Naive B cell (primary cell): Measurements from ENCODE around the gene CTDSPL. TPM values are rescaled to one million over a fixed set of nuclear protein-coding genes. Genes with fewer than 3 reads are reported as not detected.
A peak's percentile ranks its signal among the peaks of the same experiment; 100 is the strongest.

ENCODE experiments used
- ATAC-seq, 2 donors: fragments of 150-1000 bp; cut with Tn5 transposase; 2 replicates each; pipeline ENCODE4 v1.10.0; 2021; ENCODE audit warnings: low read depth in 2 of 2, mild to moderate bottlenecking in 2 of 2, moderate library complexity in 2 of 2
- DNase-seq: peaks from one replicate; pipeline ENCODE4 v3.0.0; 2022
- H3K27ac Mint-ChIP-seq, 6 donors: one replicate each; pipeline ENCODE4 v1.8.0; 2020 to 2022; ENCODE audit warnings: mild to moderate bottlenecking in 6 of 6, mixed read lengths in 6 of 6, moderate library complexity in 5 of 6, inconsistent platforms in 2 of 6
- H3K27me3 Mint-ChIP-seq, 3 donors: one replicate each; pipeline ENCODE4 v1.8.0; 2021 to 2022; ENCODE audit warnings: mixed read lengths in 3 of 3, mild to moderate bottlenecking in 1 of 3
- H3K36me3 Mint-ChIP-seq, 2 donors: one replicate each; pipeline ENCODE4 v1.8.0; 2020 to 2022; ENCODE audit warnings: mixed read lengths in 2 of 2, inconsistent platforms in 1 of 2, mild to moderate bottlenecking in 1 of 2
- H3K4me1 Mint-ChIP-seq, 3 donors: one replicate each; pipeline ENCODE4 v1.8.0; 2020 to 2022; ENCODE audit warnings: mixed read lengths in 3 of 3, inconsistent platforms in 1 of 3, mild to moderate bottlenecking in 1 of 3, moderate library complexity in 1 of 3
- H3K4me3 Mint-ChIP-seq, 8 donors: one replicate each; pipeline ENCODE4 v1.8.0; 2020 to 2022; ENCODE audit warnings: mild to moderate bottlenecking in 8 of 8, mixed read lengths in 8 of 8, moderate library complexity in 8 of 8, inconsistent platforms in 2 of 8
- H3K9me3 Mint-ChIP-seq, 7 donors: one replicate each; pipeline ENCODE4 v1.8.0; 2020 to 2022; ENCODE audit warnings: mixed read lengths in 7 of 7, mild to moderate bottlenecking in 5 of 7, inconsistent platforms in 2 of 7, moderate library complexity in 1 of 7
- polyA plus RNA-seq, 6 donors: library from polyadenylated mRNA; unstranded; fragments of 300-500 nt; fragmentation: Illumina TruSeq; gene quantifications; one replicate each; pipeline ENCODE4 v1.2.3, GENCODE V29; 2021; ENCODE audit warnings: low read depth in 6 of 6

CTDSPL gene
- polyA plus RNA-seq, 6 donors from 2014 or later = 0.15 to 0.70 (median 0.31) TPM; not detected in 3

DNA sequence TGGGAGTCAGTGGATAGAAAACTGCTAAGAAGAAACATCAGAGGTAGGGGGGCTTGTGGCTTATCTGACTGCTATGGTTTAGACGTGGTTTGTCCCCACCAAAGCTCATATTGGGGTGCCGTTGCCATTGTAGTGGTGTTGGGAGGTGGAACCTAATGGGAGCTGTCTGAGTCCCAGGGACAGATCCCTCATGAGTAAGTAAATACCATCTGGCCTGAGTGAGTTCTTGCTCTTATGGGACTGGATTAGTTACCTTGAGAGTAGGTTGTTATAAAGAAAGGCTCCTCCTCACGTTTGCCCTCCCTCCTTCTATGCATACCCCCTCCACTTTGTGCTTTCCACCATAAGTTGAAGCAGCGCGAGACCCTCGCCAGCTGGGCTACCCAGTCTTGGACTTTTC is 75.5 kb downstream of the CTDSPL start:
- Mint-ChIP-seq H3K9me3 (no peaks in the 10 kb centered on the region), H3K27ac (no peak overlapping the region), H3K4me1 (no peaks in the 10 kb centered on the region), H3K36me3 (no peaks in the 10 kb centered on the region), H3K4me3 (no peak overlapping the region), H3K27me3 (peaks cover 0 to 5% (median 5%) of the 10 kb centered on the region in 3 donors)
- ATAC-seq (no peak), DNase-seq (no peak)

DNA sequence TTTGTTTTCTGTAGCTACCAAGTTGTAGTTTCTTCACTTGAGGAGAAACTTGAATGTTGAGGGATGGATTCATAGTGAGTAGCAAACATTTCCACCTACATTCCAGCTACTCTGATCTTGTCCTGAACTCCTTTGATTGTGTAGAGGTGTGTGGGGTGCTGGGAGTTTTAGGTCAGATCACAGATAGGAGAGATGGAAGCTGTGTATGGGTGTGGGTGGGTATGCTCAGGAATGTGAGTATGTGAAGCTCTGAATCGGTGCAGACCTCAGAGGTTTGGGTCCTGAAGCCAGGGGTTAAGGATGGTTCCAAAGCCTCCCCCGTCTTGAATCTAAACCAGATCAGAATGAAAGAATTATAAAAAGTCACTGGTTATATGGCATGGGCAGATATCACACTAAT is 76.3 kb downstream of the CTDSPL start:
- no peak overlapping the region for H3K4me3 Mint-ChIP-seq
- H3K27me3 Mint-ChIP-seq = peaks cover 0 to 5% (median 5%) of the 10 kb centered on the region in 3 donors
- no peak overlapping the region for H3K27ac Mint-ChIP-seq
- no peaks in the 10 kb centered on the region for H3K9me3 Mint-ChIP-seq
- no peak for DNase-seq
- no peaks in the 10 kb centered on the region for H3K4me1 Mint-ChIP-seq
- H3K36me3 Mint-ChIP-seq = no peaks in the 10 kb centered on the region
- ATAC-seq = no peak

DNA sequence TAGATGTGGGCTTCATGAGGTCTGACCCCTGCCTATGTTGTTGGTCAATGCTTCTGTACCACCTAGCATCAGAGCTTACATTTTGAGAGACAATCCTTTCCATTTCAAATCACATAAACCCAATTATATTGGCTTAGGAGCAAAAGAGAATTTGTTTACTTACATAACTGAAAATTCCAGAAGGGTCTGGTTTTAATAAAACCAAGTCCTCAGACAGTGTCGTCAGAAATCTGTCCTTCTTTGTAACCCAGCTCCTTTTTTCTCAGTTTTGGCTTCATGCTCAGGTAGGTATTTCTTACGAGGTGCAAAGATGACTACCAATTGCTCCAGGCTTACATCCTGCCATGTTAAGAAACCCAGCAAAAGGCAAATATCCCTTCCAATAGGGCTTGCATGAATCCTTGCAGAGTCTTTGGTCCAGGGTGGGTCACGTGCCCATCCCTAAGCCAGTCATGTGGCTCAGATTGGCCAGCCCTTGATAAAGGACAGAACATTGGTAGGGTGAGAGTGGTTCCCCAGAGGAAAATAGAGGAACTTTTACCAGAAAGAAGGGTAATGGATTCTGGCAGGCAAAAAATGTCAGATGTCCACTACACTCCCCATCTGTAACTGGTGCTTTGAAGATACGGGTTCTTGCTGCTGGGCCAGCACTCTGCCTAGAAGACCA is 78.7 kb downstream of the CTDSPL start:
- Mint-ChIP-seq H3K27me3 (peaks cover 0 to 5% (median 3%) of the 10 kb centered on the region in 3 donors), H3K9me3 (no peaks in the 10 kb centered on the region), H3K4me3 (no peak overlapping the region), H3K36me3 (no peaks in the 10 kb centered on the region), H3K4me1 (no peaks in the 10 kb centered on the region), H3K27ac (no peak overlapping the region)
- no peak for ATAC-seq
- DNase-seq = no peak

DNA sequence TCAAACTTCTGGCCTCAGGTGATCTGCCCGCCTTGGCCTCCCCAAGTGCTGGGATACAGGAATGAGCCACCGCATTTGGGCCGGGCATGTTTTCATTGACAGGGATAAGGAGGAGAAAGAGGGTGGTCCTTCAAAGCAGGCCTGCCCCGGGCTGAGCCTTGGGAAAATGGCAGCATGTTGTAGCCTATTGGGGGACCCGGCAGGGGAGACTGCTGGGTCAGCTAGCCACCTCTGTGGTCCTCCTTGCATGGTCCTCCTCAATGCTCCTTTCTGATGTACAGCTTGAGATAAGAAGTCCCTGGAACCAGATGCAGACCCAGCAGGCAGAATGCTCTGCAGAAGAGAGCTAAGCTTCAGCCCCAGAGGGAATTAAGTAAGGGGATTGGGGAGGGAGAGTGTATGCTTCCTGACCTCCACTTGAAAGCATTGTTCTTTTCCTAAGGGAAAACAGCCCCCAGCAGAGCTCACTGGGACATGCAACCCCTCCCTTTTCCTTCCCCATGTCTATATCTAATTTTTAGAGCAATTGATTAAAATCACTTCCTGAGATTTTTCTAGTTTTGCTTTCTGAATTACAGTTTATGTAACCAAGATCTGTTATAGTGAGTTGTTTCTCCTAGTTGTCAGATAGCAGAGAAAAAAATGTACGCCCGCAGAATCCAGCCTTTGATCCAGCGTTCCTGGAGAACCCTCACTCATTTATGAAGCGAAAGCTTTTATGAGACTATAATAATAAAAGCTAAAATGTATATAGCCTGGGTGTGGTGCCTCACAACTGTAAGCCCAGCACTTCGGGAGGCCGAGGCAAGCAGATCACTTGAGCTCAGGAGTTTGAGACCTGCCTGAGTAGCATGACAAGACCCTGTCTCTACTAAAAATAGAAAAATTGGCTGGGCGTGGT is 80.2 kb downstream of the CTDSPL start:
- Mint-ChIP-seq H3K9me3 (no peaks in the 10 kb centered on the region), H3K27ac (peak overlapping the region in 1 of 6 donors; percentile 47), H3K4me1 (no peaks in the 10 kb centered on the region), H3K36me3 (no peaks in the 10 kb centered on the region), H3K4me3 (peak overlapping the region in 1 of 8 donors; percentile 42), H3K27me3 (peaks cover 0 to 5% (median 0%) of the 10 kb centered on the region in 3 donors)
- DNase-seq = no peak
- ATAC-seq = no peak

DNA sequence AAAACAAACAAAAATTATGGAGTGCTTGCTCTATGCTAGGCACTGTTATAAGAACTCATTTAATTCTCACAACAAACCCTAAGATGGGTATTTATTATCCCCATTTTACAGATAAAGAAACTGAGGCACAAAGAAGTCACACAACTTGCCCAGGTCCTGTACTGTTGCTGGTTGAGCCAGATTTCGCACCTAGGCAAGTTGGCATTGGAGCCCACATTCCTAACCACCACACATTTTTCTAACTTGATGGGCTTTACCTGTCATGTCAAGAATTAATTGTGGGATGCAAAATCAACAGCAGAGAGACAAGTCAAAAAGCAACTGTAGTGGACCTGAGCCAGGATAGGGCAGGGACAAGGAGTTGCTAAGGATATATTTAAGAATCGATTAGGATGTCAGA is 81.0 kb downstream of the CTDSPL start:
- H3K4me3 Mint-ChIP-seq = no peak overlapping the region
- ATAC-seq (no peak), DNase-seq (no peak)
- peaks cover 0 to 4% (median 0%) of the 10 kb centered on the region in 3 donors for H3K27me3 Mint-ChIP-seq
- no peaks in the 10 kb centered on the region for H3K9me3 Mint-ChIP-seq
- H3K4me1 Mint-ChIP-seq = no peaks in the 10 kb centered on the region
- H3K36me3 Mint-ChIP-seq = no peaks in the 10 kb centered on the region
- no peak overlapping the region for H3K27ac Mint-ChIP-seq

DNA sequence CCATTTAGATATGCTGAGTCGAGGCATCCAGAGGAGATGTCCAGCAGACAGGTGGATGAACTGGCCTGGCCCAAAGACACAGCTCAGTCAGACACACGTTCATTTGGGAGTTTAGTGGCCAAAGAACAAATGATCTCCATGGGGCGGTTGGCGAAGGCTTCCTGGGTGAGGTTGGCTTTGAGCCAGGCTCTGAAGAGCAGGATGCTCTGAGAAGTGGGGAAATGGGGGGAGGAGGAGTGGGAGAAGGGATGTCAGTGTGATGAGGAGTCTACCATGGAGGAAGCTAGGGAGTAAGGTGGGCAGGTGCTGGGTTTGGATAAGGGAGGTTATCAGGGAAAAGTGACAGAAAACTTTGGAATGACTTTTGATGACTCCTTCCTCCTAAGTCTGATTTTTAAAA is 81.4 kb downstream of the CTDSPL start:
- Mint-ChIP-seq H3K4me1 (no peaks in the 10 kb centered on the region), H3K9me3 (no peaks in the 10 kb centered on the region), H3K27ac (no peak overlapping the region), H3K27me3 (no peaks in the 10 kb centered on the region), H3K4me3 (no peak overlapping the region), H3K36me3 (no peaks in the 10 kb centered on the region)
- ATAC-seq (no peak), DNase-seq (no peak)

DNA sequence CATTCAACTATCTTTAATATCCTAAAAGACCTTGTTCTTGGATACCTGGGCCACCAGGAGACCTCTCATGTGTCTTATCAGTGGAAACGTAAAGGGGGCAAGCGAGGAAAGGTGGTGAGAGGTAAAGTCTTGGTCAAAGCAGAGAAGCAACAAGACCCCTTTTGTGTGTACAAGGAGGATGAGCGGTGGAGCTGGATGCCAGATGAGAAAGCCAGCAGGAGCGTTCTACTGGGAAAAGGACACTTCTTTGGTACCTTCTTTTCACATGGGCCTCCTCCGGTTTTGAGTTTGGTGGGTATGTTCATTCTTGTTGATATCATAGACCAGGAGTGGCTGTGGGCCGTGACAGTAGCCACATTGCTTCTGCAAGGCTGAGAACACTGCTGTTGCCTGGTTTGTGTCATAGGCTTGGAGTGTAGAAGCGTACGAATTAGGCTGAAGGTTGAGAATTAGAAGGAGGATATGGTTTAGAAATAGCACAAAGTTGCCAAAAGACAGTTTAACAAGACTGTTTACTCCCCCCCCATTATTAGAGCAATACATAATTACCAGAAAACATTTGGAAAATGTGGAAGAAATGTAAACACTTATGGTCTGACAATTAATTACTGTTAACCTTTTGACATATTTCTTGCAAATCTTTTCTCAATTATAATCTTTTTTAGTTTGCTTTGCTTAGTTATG is 82.1 kb downstream of the CTDSPL start:
- H3K9me3 Mint-ChIP-seq = no peaks in the 10 kb centered on the region
- H3K4me3 Mint-ChIP-seq = no peak overlapping the region
- no peaks in the 10 kb centered on the region for H3K27me3 Mint-ChIP-seq
- no peaks in the 10 kb centered on the region for H3K36me3 Mint-ChIP-seq
- H3K4me1 Mint-ChIP-seq = no peaks in the 10 kb centered on the region
- ATAC-seq (no peak), DNase-seq (no peak)
- H3K27ac Mint-ChIP-seq = no peak overlapping the region

DNA sequence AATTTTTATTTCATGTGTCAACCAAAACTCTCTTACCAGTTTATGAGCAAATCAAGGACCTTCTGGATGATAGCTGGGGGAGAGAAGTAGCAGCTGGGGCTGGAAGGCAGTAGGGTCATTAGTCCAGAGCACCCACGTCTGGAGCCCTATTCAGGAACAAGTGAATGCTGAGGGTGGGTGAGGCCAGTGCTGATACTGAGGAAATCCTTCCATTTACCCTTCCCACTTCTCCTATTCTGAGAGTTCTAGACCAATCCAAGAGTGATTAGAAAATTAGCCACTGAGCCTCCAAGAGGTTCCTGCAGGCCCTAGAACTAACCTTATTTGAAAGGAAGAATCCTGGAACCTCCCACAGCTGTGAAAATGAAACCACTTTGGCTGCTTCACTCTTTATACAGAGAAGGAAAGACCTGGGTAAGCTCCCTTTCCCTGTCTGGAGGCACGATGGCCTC is 82.7 kb downstream of the CTDSPL start:
- Mint-ChIP-seq H3K36me3 (no peaks in the 10 kb centered on the region), H3K4me3 (no peak overlapping the region)
- ATAC-seq = no peak

DNA sequence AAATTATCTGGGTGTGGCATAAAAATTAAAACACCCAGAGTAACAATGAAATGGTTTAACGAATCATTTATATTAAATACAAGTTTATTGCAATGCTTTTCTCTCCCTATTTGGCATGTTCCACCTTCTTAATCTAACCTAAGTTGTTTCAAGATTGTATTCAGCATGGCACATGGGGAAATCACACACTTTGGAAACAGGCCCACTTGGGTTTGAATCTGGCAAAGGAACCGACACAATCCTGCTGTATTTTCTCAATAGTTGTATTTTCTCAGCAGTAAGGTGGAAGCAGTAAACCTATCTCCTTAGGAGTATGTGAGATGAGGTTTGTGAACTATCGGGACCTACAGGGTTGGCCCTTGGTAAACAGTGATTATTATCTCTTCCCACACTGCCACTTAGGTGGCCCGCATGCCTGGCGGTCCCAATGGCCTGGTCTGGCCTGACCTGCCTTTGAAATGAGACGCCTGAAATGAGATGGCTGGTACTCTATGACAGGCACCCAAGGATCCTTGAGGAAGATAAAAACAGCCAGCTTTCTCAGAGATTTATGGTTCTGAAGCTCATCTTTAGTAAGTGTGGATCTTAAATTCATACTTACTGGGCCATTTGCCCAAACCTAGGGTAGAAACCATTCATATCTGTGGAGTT is 83.6 kb downstream of the CTDSPL start:
- Mint-ChIP-seq H3K36me3 (no peaks in the 10 kb centered on the region), H3K9me3 (no peaks in the 10 kb centered on the region), H3K4me1 (no peaks in the 10 kb centered on the region), H3K27me3 (no peaks in the 10 kb centered on the region), H3K4me3 (no peak overlapping the region), H3K27ac (no peak overlapping the region)
- no peak for ATAC-seq
- no peak for DNase-seq

More for the DNA sequence above, 82.7 kb downstream of the CTDSPL start:
- no peak for DNase-seq
- H3K27ac Mint-ChIP-seq = no peak overlapping the region
- H3K9me3 Mint-ChIP-seq = no peaks in the 10 kb centered on the region
- H3K27me3 Mint-ChIP-seq = no peaks in the 10 kb centered on the region
- H3K4me1 Mint-ChIP-seq = no peaks in the 10 kb centered on the region

DNA sequence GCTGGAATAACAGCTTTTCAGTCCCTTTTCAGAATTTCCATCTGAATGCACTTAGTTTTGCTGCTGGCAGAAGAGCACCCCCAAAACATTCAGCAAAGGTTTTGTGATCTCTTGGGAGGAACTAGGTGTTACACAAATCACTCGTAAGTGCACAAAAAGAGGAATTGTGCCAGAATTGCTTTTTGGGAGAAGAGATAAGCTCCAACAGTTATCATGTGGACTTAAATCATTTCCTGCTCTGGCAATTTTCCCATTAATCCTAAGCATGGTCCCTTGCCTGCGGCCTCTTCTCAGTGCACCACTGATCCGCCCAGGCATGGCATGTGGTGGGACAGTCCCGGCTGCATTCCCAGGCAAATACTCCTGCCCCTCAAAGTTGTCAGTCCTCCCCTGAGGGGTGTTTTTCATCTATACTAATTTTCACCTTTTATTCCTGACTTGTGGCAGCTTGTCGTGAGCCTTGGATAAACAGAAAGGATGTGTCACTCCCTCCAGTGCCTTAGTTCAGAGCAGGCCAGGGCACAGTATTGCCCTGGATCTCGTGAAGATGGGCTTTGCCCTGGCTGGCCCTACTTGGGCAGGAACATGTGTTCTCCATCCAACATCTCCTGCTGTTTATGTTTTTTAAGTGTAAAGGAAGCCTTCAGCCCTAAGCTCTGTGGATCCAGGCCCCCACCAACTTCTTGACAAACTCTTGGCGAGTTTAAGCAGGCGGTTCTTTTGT is 84.3 kb downstream of the CTDSPL start:
- no peaks in the 10 kb centered on the region for H3K4me1 Mint-ChIP-seq
- H3K9me3 Mint-ChIP-seq = no peaks in the 10 kb centered on the region
- H3K27me3 Mint-ChIP-seq = no peaks in the 10 kb centered on the region
- H3K36me3 Mint-ChIP-seq = no peaks in the 10 kb centered on the region
- H3K27ac Mint-ChIP-seq = peak overlapping the region in 1 of 6 donors; percentile 49
- ATAC-seq (no peak), DNase-seq (no peak)
- no peak overlapping the region for H3K4me3 Mint-ChIP-seq

DNA sequence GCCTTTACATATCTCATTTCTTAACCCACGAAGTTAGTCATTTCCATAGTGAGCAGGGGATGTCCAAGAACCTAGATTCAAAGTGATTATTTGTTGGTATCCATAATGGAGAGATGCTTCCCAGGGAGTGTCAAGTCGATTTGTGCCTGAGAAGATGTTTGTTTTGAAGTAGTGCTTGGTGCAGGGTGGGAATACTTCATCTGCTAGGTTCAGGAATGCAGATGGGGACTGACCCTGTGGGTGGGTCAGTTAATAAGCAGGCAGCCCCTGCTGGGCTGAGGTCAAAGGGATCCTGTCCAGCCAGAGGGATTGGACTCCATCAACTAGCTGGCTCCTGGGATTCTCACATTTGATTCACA is 84.8 kb downstream of the CTDSPL start:
- Mint-ChIP-seq H3K9me3 (no peaks in the 10 kb centered on the region), H3K36me3 (no peaks in the 10 kb centered on the region), H3K4me1 (no peaks in the 10 kb centered on the region), H3K27ac (peak overlapping the region in 1 of 6 donors; percentile 49), H3K4me3 (no peak overlapping the region), H3K27me3 (no peaks in the 10 kb centered on the region)
- DNase-seq (no peak), ATAC-seq (no peak)

DNA sequence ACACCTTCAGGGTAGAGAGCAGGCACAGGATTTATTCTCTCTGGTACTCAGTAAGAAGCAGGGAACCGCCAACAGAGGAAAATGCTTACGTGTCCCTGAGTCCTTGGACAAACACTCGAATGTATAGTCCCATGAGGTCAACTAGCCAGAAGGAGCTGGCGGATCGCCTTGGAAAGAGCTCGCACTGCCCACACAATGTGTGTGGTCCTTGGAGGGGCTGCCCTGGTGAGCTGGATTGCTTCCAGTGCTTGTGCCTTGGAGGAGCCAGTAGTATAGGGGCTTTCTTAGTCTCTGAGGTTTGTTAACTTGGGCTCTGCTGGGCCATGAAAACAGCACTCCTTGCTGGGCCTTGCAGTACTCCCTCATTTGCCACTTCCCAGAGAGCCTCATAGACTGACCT is 88.2 kb downstream of the CTDSPL start:
- Mint-ChIP-seq H3K27ac (no peak overlapping the region), H3K4me1 (peaks cover 0 to 6% (median 0%) of the 10 kb centered on the region in 3 donors), H3K27me3 (no peaks in the 10 kb centered on the region), H3K9me3 (peaks cover 0 to 2% (median 0%) of the 10 kb centered on the region in 7 donors), H3K36me3 (no peaks in the 10 kb centered on the region), H3K4me3 (no peak overlapping the region)
- no peak for DNase-seq
- ATAC-seq = no peak

DNA sequence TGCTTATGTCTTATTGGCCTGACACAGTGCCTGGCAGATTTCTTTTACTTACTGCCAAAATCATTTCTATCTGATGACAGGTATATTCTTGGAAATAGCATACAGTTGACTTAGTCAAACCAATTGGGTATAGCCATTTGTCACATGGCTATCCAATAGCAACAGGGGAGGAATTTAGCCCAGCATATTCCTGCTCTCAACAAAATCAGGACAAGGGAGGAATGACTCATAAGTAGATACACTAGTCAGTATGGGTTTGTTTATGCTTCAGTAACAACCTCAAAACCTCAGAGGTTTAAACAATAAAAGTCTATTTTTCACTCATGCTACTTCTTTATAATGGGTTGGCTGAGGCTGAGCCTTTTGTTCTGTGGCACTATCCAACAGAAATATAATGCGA is 90.9 kb downstream of the CTDSPL start:
- Mint-ChIP-seq H3K27me3 (no peaks in the 10 kb centered on the region), H3K27ac (no peak overlapping the region), H3K36me3 (no peaks in the 10 kb centered on the region), H3K4me3 (no peak overlapping the region), H3K9me3 (peaks cover 0 to 2% (median 0%) of the 10 kb centered on the region in 7 donors), H3K4me1 (peaks cover 10 to 27% (median 22%) of the 10 kb centered on the region in 3 donors)
- DNase-seq (no peak), ATAC-seq (no peak)
